ENCODE data around the gene GNGT1. TPM values are rescaled to one million over a fixed set of nuclear protein-coding genes. Genes with fewer than 3 reads are reported as not detected.

Gene GNGT1
- not detected for total RNA-seq

GRCh38 chr7:93906267-93906666 lies at the start of gene GNGT1:
TSS of gene GNGT1 (plus strand) at chr7:93906567. CDS start at chr7:93906747, 180 bp downstream.
- no peak for DNase-seq
- POLR2A ChIA-PET, result no interaction called here
- Mint-ChIP-seq H3K4me3 (no peak within 1 kb of the TSS), H3K27ac (no peak within 1 kb of the TSS), H3K4me1 (no peaks in the 10 kb centered on the region), H3K9me3 (ENCODE audit: low read depth) (no peaks in the 10 kb centered on the region), H3K27me3 (no peaks in the 10 kb centered on the region), H3K36me3 (ENCODE audit: low read depth) (no peaks in the 10 kb centered on the region)
- CTCF ChIA-PET, result no interaction called here
- intact Hi-C loops (cut with DNase I, micrococcal nuclease), result no loop called here
- no peak for ATAC-seq

- ChIA-PET POLR2A (no interaction called here), CTCF (no interaction called here)
- H3K27me3 Mint-ChIP-seq, result peaks cover 13% of the 10 kb centered on the region
- H3K9me3 Mint-ChIP-seq (ENCODE audit: low read depth), result peaks cover 3% of the 10 kb centered on the region
- no peak for ATAC-seq
- no peaks in the 10 kb centered on the region for H3K36me3 Mint-ChIP-seq (ENCODE audit: low read depth)
- intact Hi-C loops (cut with DNase I, micrococcal nuclease), result no loop called here
- no peaks in the 10 kb centered on the region for H3K4me1 Mint-ChIP-seq
- no peak for DNase-seq
- no peak overlapping the region for H3K4me3 Mint-ChIP-seq
- H3K27ac Mint-ChIP-seq, result no peak overlapping the region
Observed at GRCh38 chr7:93858857-93859256, 47.5 kb upstream of the GNGT1 start.

- Mint-ChIP-seq H3K27me3 (peaks cover 12% of the 10 kb centered on the region), H3K4me3 (no peak overlapping the region), H3K27ac (no peak overlapping the region), H3K36me3 (ENCODE audit: low read depth) (no peaks in the 10 kb centered on the region), H3K9me3 (ENCODE audit: low read depth) (no peaks in the 10 kb centered on the region), H3K4me1 (no peaks in the 10 kb centered on the region)
- ATAC-seq (no peak), DNase-seq (no peak)
- intact Hi-C loops (cut with DNase I, micrococcal nuclease), result no loop called here
- ChIA-PET CTCF (no interaction called here), POLR2A (no interaction called here)
Observed at GRCh38 chr7:93860261-93860660, 46.1 kb upstream of the GNGT1 start.

- CTCF ChIA-PET, result interaction anchor here (0.6 kb wide), 1 partner anchor 29 kb away, joined by 3 read pairs; the partner anchor contains the start of gene TFPI2
- Mint-ChIP-seq H3K9me3 (ENCODE audit: low read depth) (no peaks in the 10 kb centered on the region), H3K4me3 (no peak overlapping the region), H3K27ac (no peak overlapping the region), H3K4me1 (no peaks in the 10 kb centered on the region), H3K27me3 (peaks cover 12% of the 10 kb centered on the region), H3K36me3 (ENCODE audit: low read depth) (no peaks in the 10 kb centered on the region)
- ATAC-seq, result no peak
- POLR2A ChIA-PET, result no interaction called here
- no peak for DNase-seq
- intact Hi-C loops (cut with DNase I, micrococcal nuclease), result no loop called here
Observed at GRCh38 chr7:93861325-93861949, 44.9 kb upstream of the GNGT1 start.

GRCh38 chr7:93862651-93863050 lies 43.7 kb upstream of the GNGT1 start:
- intact Hi-C loops (cut with DNase I, micrococcal nuclease), result no loop called here
- H3K9me3 Mint-ChIP-seq (ENCODE audit: low read depth), result no peaks in the 10 kb centered on the region
- no peak overlapping the region for H3K27ac Mint-ChIP-seq
- no peak overlapping the region for H3K4me3 Mint-ChIP-seq
- DNase-seq (no peak), ATAC-seq (no peak)
- peaks cover 9% of the 10 kb centered on the region for H3K27me3 Mint-ChIP-seq
- H3K36me3 Mint-ChIP-seq (ENCODE audit: low read depth), result no peaks in the 10 kb centered on the region
- ChIA-PET CTCF (interaction anchor here (0.7 kb wide), 1 partner anchor 40 kb away, joined by 3 read pairs; no protein-coding TSS in a partner anchor), POLR2A (no interaction called here)
- no peaks in the 10 kb centered on the region for H3K4me1 Mint-ChIP-seq

- Mint-ChIP-seq H3K4me1 (no peaks in the 10 kb centered on the region), H3K9me3 (ENCODE audit: low read depth) (no peaks in the 10 kb centered on the region), H3K27ac (no peak overlapping the region), H3K36me3 (ENCODE audit: low read depth) (no peaks in the 10 kb centered on the region), H3K27me3 (no peaks in the 10 kb centered on the region), H3K4me3 (no peak overlapping the region)
- DNase-seq (no peak), ATAC-seq (no peak)
- intact Hi-C loops (cut with DNase I, micrococcal nuclease), result no loop called here
- CTCF ChIA-PET, result no interaction called here
- POLR2A ChIA-PET, result no interaction called here
Observed at GRCh38 chr7:93866886-93867285, 39.5 kb upstream of the GNGT1 start.

- Mint-ChIP-seq H3K4me3 (no peak overlapping the region), H3K36me3 (ENCODE audit: low read depth) (no peaks in the 10 kb centered on the region), H3K27me3 (no peaks in the 10 kb centered on the region), H3K4me1 (no peaks in the 10 kb centered on the region), H3K27ac (no peak overlapping the region), H3K9me3 (ENCODE audit: low read depth) (peaks cover 2% of the 10 kb centered on the region)
- ChIA-PET POLR2A (no interaction called here), CTCF (interaction anchor here (0.6 kb wide), 1 partner anchor 48 kb away, joined by 3 read pairs; the partner anchor contains the start of gene GNG11)
- intact Hi-C loops (cut with DNase I, micrococcal nuclease), result no loop called here
- DNase-seq (no peak), ATAC-seq (no peak)
Observed at GRCh38 chr7:93873998-93874574, 32.3 kb upstream of the GNGT1 start.

GRCh38 chr7:93877742-93878141 lies 28.6 kb upstream of the GNGT1 start:
- no peak for DNase-seq
- H3K9me3 Mint-ChIP-seq (ENCODE audit: low read depth), result peaks cover 8% of the 10 kb centered on the region
- no peak for ATAC-seq
- H3K27me3 Mint-ChIP-seq, result no peaks in the 10 kb centered on the region
- ChIA-PET CTCF (no interaction called here), POLR2A (no interaction called here)
- no peaks in the 10 kb centered on the region for H3K36me3 Mint-ChIP-seq (ENCODE audit: low read depth)
- intact Hi-C loops (cut with DNase I, micrococcal nuclease), result no loop called here
- H3K4me1 Mint-ChIP-seq, result no peaks in the 10 kb centered on the region
- H3K27ac Mint-ChIP-seq, result no peak overlapping the region
- no peak overlapping the region for H3K4me3 Mint-ChIP-seq

- peaks cover 7% of the 10 kb centered on the region for H3K9me3 Mint-ChIP-seq (ENCODE audit: low read depth)
- DNase-seq, result no peak
- H3K27me3 Mint-ChIP-seq, result no peaks in the 10 kb centered on the region
- ChIA-PET POLR2A (no interaction called here), CTCF (no interaction called here)
- no peaks in the 10 kb centered on the region for H3K36me3 Mint-ChIP-seq (ENCODE audit: low read depth)
- no peak for ATAC-seq
- no peak overlapping the region for H3K27ac Mint-ChIP-seq
- H3K4me1 Mint-ChIP-seq, result no peaks in the 10 kb centered on the region
- intact Hi-C loops (cut with DNase I, micrococcal nuclease), result no loop called here
- no peak overlapping the region for H3K4me3 Mint-ChIP-seq
Observed at GRCh38 chr7:93879356-93879755, 27.0 kb upstream of the GNGT1 start.

GRCh38 chr7:93882468-93882867 lies 23.9 kb upstream of the GNGT1 start:
- ATAC-seq, result no peak
- CTCF ChIA-PET, result no interaction called here
- Mint-ChIP-seq H3K4me3 (no peak overlapping the region), H3K36me3 (ENCODE audit: low read depth) (no peaks in the 10 kb centered on the region), H3K9me3 (ENCODE audit: low read depth) (peaks cover 7% of the 10 kb centered on the region), H3K27me3 (peaks cover 5% of the 10 kb centered on the region), H3K27ac (no peak overlapping the region), H3K4me1 (no peaks in the 10 kb centered on the region)
- intact Hi-C loops (cut with DNase I, micrococcal nuclease), result no loop called here
- POLR2A ChIA-PET, result no interaction called here
- no peak for DNase-seq

GRCh38 chr7:93883078-93883916 lies 23.1 kb upstream of the GNGT1 start:
- Mint-ChIP-seq H3K4me3 (no peak overlapping the region), H3K4me1 (no peaks in the 10 kb centered on the region), H3K27ac (no peak overlapping the region), H3K9me3 (ENCODE audit: low read depth) (peaks cover 7% of the 10 kb centered on the region), H3K27me3 (peaks cover 11% of the 10 kb centered on the region), H3K36me3 (ENCODE audit: low read depth) (no peaks in the 10 kb centered on the region)
- no peak for ATAC-seq
- ChIA-PET POLR2A (no interaction called here), CTCF (no interaction called here)
- no peak for DNase-seq
- intact Hi-C loops (cut with DNase I, micrococcal nuclease), result no loop called here

- Mint-ChIP-seq H3K36me3 (ENCODE audit: low read depth) (no peaks in the 10 kb centered on the region), H3K27me3 (peaks cover 14% of the 10 kb centered on the region), H3K4me1 (no peaks in the 10 kb centered on the region), H3K9me3 (ENCODE audit: low read depth) (peaks cover 7% of the 10 kb centered on the region), H3K4me3 (no peak overlapping the region), H3K27ac (no peak overlapping the region)
- DNase-seq (no peak), ATAC-seq (no peak)
- POLR2A ChIA-PET, result no interaction called here
- CTCF ChIA-PET, result no interaction called here
- intact Hi-C loops (cut with DNase I, micrococcal nuclease), result no loop called here
Observed at GRCh38 chr7:93883917-93884345, 22.4 kb upstream of the GNGT1 start.
